Suprapubic skin (tissue), 4 donors: Measurements from ENCODE around the gene CAMK1D. TPM values are rescaled to one million over a fixed set of nuclear protein-coding genes. Genes with fewer than 3 reads are reported as not detected.

Experiments used
- DNase-seq, 2 donors: peaks; one replicate each; pipeline ENCODE4 v3.0.0-alpha.2; 2019; ENCODE audit warnings: low spot score in 2 of 2
- H3K27ac ChIP-seq: fragments of 200-600 bp; sonication (generic); one replicate; pipeline ENCODE4 v1.5.1; 2019
- H3K27me3 ChIP-seq: fragments of 200-600 bp; sonication (generic); one replicate; pipeline ENCODE4 v1.5.1; 2019
- H3K36me3 ChIP-seq: fragments of 200-600 bp; sonication (generic); one replicate; pipeline ENCODE4 v1.5.1; 2019
- H3K4me1 ChIP-seq: fragments of 200-600 bp; sonication (generic); one replicate; pipeline ENCODE4 v1.5.1; 2019
- H3K4me3 ChIP-seq: fragments of 200-600 bp; sonication (generic); one replicate; pipeline ENCODE4 v1.5.1; 2019; ENCODE audit warnings: mild to moderate bottlenecking
- H3K9me3 ChIP-seq: fragments of 200-600 bp; sonication (generic); one replicate; pipeline ENCODE4 v1.5.1; 2019
- CTCF ChIP-seq, 2 donors: fragments of 200-600 bp in 1 of 2; fragments of 450-650 bp in 1 of 2; sonication (generic) in 1 of 2; IDR thresholded peaks; one replicate each; pipeline ENCODE4 v1.5.1; 2016 to 2019; ENCODE audit warnings: antibody characterized with exemption in 2 of 2, mild to moderate bottlenecking in 1 of 2, moderate library complexity in 1 of 2
- EP300 ChIP-seq: sonication (generic); formaldehyde crosslinking; IDR thresholded peaks from one replicate; pipeline ENCODE4 v1.6.1; 2017; ENCODE audit warnings: antibody characterized with exemption
- POLR2A ChIP-seq, 2 donors: fragments of 450-650 bp; IDR thresholded peaks; one replicate each; pipeline ENCODE4 v1.6.1; 2017; ENCODE audit warnings: antibody characterized with exemption in 2 of 2, mild to moderate bottlenecking in 2 of 2, moderate library complexity in 2 of 2
- POLR2AphosphoS5 ChIP-seq, 3 donors: sonication (generic); formaldehyde crosslinking; IDR thresholded peaks; one replicate each; pipeline ENCODE4 v1.6.1; 2017; ENCODE audit warnings: antibody characterized with exemption in 3 of 3
- WGBS: methylation state at CpG from one replicate; pipeline ENCODE4 v1.1.5; 2018; 5-methylcytosine and 5-hydroxymethylcytosine counted together
- total RNA-seq, 4 donors: library from RNA; depleted of rRNA; stranded (reverse); fragments of >200 nt; gene quantifications; one replicate each; pipeline ENCODE4 v1.1.0, GENCODE V29; 2016

The CAMK1D gene
- total RNA-seq, 4 donors from 2014 or later: 26.4 to 31.3 (median 30.2) TPM

GRCh38 chr10:12758271-12758670, 408.9 kb downstream of the CAMK1D start:
- Histone ChIP-seq H3K27ac (no peak overlapping the region), H3K27me3 (no peaks in the 10 kb centered on the region), H3K4me1 (no peaks in the 10 kb centered on the region), H3K9me3 (no peaks in the 10 kb centered on the region), H3K36me3 (peaks cover 14% of the 10 kb centered on the region), H3K4me3 (no peak overlapping the region)
- TF ChIP-seq POLR2AphosphoS5 (IDR thresholded peaks at IDR 0.05) (no peak), EP300 (no peak)
- WGBS: 80% methylated on average over 2 of the region's 2 CpGs
- no peak for DNase-seq

DNA sequence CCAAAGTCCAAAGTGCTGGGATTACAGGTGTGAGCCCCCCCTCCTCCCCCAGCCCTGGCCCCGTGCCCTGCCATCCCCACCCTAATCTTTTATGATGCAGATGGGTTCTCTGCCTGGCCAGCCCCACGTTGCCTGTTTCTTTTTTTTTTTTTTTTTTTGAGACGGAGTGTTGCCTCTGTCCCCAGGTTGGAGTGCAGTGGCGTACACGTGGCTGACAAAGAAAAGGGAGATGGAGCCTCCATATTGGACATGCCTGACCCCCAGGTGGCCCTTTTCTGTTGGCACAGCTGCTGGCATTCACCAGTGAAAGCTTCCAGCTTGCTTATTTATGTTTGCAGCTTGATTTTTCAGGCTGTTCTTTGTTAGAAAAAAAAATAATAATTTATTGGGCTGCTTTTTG, 416.9 kb downstream of the CAMK1D start:
- Histone ChIP-seq H3K36me3 (peaks cover 14% of the 10 kb centered on the region), H3K27me3 (no peaks in the 10 kb centered on the region), H3K9me3 (no peaks in the 10 kb centered on the region), H3K4me1 (no peaks in the 10 kb centered on the region), H3K4me3 (no peak overlapping the region), H3K27ac (no peak overlapping the region)
- DNase-seq: no peak
- TF ChIP-seq POLR2A (IDR thresholded peaks at IDR 0.05): no peak
- no peak for TF ChIP-seq POLR2AphosphoS5 (IDR thresholded peaks at IDR 0.05)
- TF ChIP-seq EP300: no peak
- no peak for TF ChIP-seq CTCF (IDR thresholded peaks at IDR 0.05)
- 83% methylated on average over 5 of the region's 5 CpGs for WGBS

DNA sequence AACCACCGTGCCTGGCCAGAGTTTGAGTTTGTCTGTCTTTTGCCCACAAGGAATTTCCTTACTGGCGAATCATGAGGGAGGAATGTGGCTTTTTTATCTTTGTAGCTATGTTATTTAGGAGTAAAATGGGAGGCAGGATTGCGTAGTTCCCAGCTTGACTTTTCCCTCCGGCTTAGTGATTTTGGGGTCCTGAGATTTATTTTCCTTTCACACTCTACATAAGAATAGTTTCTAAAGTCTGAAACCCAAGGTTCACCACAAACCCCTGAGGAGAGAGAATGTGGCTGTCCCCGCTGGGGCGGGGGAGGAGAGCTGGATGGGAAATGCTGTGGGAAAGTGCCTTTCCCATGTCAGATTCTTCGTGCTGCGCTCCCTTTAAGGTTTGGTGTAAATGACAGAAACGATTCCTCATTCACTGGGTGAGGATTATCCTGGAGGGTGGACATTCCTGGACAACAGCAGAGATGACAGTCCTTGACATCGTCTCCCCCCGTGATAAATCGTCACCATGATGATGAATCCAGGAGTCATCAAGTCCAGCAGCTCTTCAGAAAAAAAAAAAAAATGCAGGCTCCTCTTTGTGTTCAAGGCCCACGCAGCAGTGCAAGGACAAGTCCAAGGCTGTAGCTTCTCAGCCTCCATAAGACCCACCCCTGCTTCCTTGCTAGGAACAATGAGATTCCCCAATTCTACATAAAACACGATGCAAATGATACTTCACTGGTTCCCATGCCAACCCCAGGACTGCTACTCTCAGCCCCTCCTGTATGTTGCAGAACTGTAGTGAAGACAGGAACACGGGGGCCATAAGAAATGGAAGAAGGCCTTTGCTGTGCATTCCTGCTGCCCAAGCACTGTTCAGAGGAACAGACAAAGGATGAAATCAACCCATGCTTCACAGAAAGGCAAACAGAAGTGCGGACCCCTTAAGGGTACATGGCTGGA, 419.1 kb downstream of the CAMK1D start:
- TF ChIP-seq POLR2A (IDR thresholded peaks at IDR 0.05) (no peak), CTCF (IDR thresholded peaks at IDR 0.05) (no peak), EP300 (no peak), POLR2AphosphoS5 (IDR thresholded peaks at IDR 0.05) (no peak)
- WGBS: 85% methylated on average over 16 of the region's 16 CpGs
- no peak overlapping the region for H3K27ac ChIP-seq
- no peak overlapping the region for H3K4me3 ChIP-seq
- no peaks in the 10 kb centered on the region for H3K4me1 ChIP-seq
- no peaks in the 10 kb centered on the region for H3K36me3 ChIP-seq
- H3K9me3 ChIP-seq: no peaks in the 10 kb centered on the region
- DNase-seq: no peak
- H3K27me3 ChIP-seq: no peaks in the 10 kb centered on the region

GRCh38 chr10:12769323-12770044, 420.1 kb downstream of the CAMK1D start:
- 81% methylated on average over 14 of the region's 14 CpGs for WGBS

More at GRCh38 chr10:12769323-12770044, 420.1 kb downstream of the CAMK1D start:
- no peaks in the 10 kb centered on the region for H3K36me3 ChIP-seq
- TF ChIP-seq EP300: no peak
- no peak for TF ChIP-seq POLR2A (IDR thresholded peaks at IDR 0.05)
- no peak for TF ChIP-seq POLR2AphosphoS5 (IDR thresholded peaks at IDR 0.05)
- TF ChIP-seq CTCF (IDR thresholded peaks at IDR 0.05): no peak
- H3K9me3 ChIP-seq: no peaks in the 10 kb centered on the region
- H3K4me1 ChIP-seq: no peaks in the 10 kb centered on the region
- H3K4me3 ChIP-seq: no peak overlapping the region
- H3K27me3 ChIP-seq: no peaks in the 10 kb centered on the region
- no peak overlapping the region for H3K27ac ChIP-seq
- DNase-seq: no peak
